HEK293 (cell line): ENCODE results near the gene NARF.

Experiments used
- GLI4 ChIP-seq: fragments of 450-650 bp; formaldehyde crosslinking; IDR thresholded peaks from 2 replicates; pipeline ENCODE4 v1.5.1; 2016; ENCODE audit warnings: missing biosample characterization, missing genetic modification characterization
- GLIS1 ChIP-seq: fragments of 450-650 bp; formaldehyde crosslinking; IDR thresholded peaks from 2 replicates; pipeline ENCODE4 v1.5.1; 2016; ENCODE audit warnings: missing biosample characterization, missing genetic modification characterization
- KLF8 ChIP-seq: fragments of 450-650 bp; formaldehyde crosslinking; IDR thresholded peaks from 2 replicates; pipeline ENCODE4 v1.5.1; 2016; ENCODE audit warnings: missing biosample characterization, missing genetic modification characterization
- OSR2 ChIP-seq: fragments of 450-650 bp; formaldehyde crosslinking; IDR thresholded peaks from 2 replicates; pipeline ENCODE4 v1.5.1; 2016; ENCODE audit warnings: missing biosample characterization, missing genetic modification characterization
- SCRT2 ChIP-seq: fragments of 450-650 bp; formaldehyde crosslinking; IDR thresholded peaks from 2 replicates; pipeline ENCODE4 v1.5.1; 2016; ENCODE audit warnings: missing biosample characterization, missing genetic modification characterization
- SP7 ChIP-seq: fragments of 450-650 bp; formaldehyde crosslinking; IDR thresholded peaks from 2 replicates; pipeline ENCODE4 v1.5.1; 2016; ENCODE audit warnings: missing biosample characterization, missing genetic modification characterization
- ZBTB20 ChIP-seq: fragments of 450-650 bp; formaldehyde crosslinking; IDR thresholded peaks from 2 replicates; pipeline ENCODE4 v1.5.1; 2016; ENCODE audit warnings: missing biosample characterization, missing genetic modification characterization
- ZFHX2 ChIP-seq: fragments of 450-650 bp; formaldehyde crosslinking; conservative IDR thresholded peaks from 2 replicates; pipeline ENCODE4 v1.5.1; 2016; ENCODE audit warnings: missing biosample characterization, missing genetic modification characterization
- ZNF248 ChIP-seq: fragments of 450-650 bp; formaldehyde crosslinking; IDR thresholded peaks from 2 replicates; pipeline ENCODE4 v1.5.1; 2017; ENCODE audit warnings: missing biosample characterization, missing genetic modification characterization
- ZNF274 ChIP-seq, 2 experiments: fragments of 200-500 bp in 1 of 2; fragments of 450-650 bp in 1 of 2; sonication (Bioruptor generic) in 1 of 2; formaldehyde crosslinking in 1 of 2; IDR thresholded peaks; 2 replicates each; pipeline versions ENCODE4 v1.5.1 to v1.6.1; 2014 to 2016; ENCODE audit warnings: borderline replicate concordance in 1 of 2, inconsistent platforms in 1 of 2, low read length in 1 of 2, missing biosample characterization in 1 of 2, missing genetic modification characterization in 1 of 2
- ZNF292 ChIP-seq: fragments of 450-650 bp; formaldehyde crosslinking; IDR thresholded peaks from 2 replicates; pipeline ENCODE4 v1.5.1; 2016; ENCODE audit warnings: low read depth, missing biosample characterization, missing genetic modification characterization, borderline replicate concordance
- ZNF354C ChIP-seq: fragments of 450-650 bp; formaldehyde crosslinking; IDR thresholded peaks from 2 replicates; pipeline ENCODE4 v1.5.1; 2016; ENCODE audit warnings: missing biosample characterization, missing genetic modification characterization, low read depth, borderline replicate concordance
- ZNF391 ChIP-seq: fragments of 450-650 bp; formaldehyde crosslinking; IDR thresholded peaks from 2 replicates; pipeline ENCODE4 v1.5.1; 2016; ENCODE audit warnings: low read depth, missing biosample characterization, missing genetic modification characterization, borderline replicate concordance
- ZNF473 ChIP-seq: fragments of 450-650 bp; formaldehyde crosslinking; IDR thresholded peaks from 2 replicates; pipeline ENCODE4 v1.5.1; 2017; ENCODE audit warnings: missing biosample characterization, missing genetic modification characterization
- ZNF596 ChIP-seq: fragments of 450-650 bp; IDR thresholded peaks from 2 replicates; pipeline ENCODE4 v1.5.0; 2018; ENCODE audit warnings: missing biosample characterization, mild to moderate bottlenecking, missing genetic modification characterization, moderate library complexity
- ZNF658 ChIP-seq: fragments of 450-650 bp; formaldehyde crosslinking; IDR thresholded peaks from 2 replicates; pipeline ENCODE4; 2016; ENCODE audit warnings: missing biosample characterization, missing genetic modification characterization
- ZNF660 ChIP-seq: fragments of 450-650 bp; IDR thresholded peaks from 2 replicates; pipeline ENCODE4 v1.5.1; 2018; ENCODE audit warnings: missing biosample characterization, mild to moderate bottlenecking, missing genetic modification characterization
- ZNF677 ChIP-seq: fragments of 450-650 bp; IDR thresholded peaks from 2 replicates; pipeline ENCODE4 v1.5.0; 2018; ENCODE audit warnings: missing biosample characterization, mild to moderate bottlenecking, missing genetic modification characterization, moderate library complexity
- ZNF76 ChIP-seq: fragments of 450-650 bp; formaldehyde crosslinking; IDR thresholded peaks from 2 replicates; pipeline ENCODE4; 2016; ENCODE audit warnings: low read depth, missing biosample characterization, missing genetic modification characterization, borderline replicate concordance
- ZNF837 ChIP-seq: fragments of 450-650 bp; formaldehyde crosslinking; IDR thresholded peaks from 2 replicates; pipeline ENCODE4 v1.5.1; 2016; ENCODE audit warnings: missing biosample characterization, missing genetic modification characterization
- ZSCAN23 ChIP-seq: fragments of 450-650 bp; formaldehyde crosslinking; IDR thresholded peaks from 2 replicates; pipeline ENCODE4 v1.5.1; 2016; ENCODE audit warnings: missing biosample characterization, missing genetic modification characterization
- ZXDB ChIP-seq: fragments of 450-650 bp; formaldehyde crosslinking; IDR thresholded peaks from 2 replicates; pipeline ENCODE4 v1.5.1; 2016; ENCODE audit warnings: missing biosample characterization, missing genetic modification characterization
- TF ChIP-seq, protein P1 (sequence below): fragments of 450-650 bp; formaldehyde crosslinking; IDR thresholded peaks from 2 replicates; pipeline ENCODE4 v1.5.1; 2017; ENCODE audit warnings: missing biosample characterization, missing genetic modification characterization
- TF ChIP-seq, protein P2 (sequence below): sonication (generic); formaldehyde crosslinking; IDR thresholded peaks from 2 replicates; pipeline ENCODE4 v1.8.1; 2022; ENCODE audit warnings: mild to moderate bottlenecking, moderate library complexity, missing genetic modification reagents
- TF ChIP-seq, protein P3 (sequence below): fragments of 450-650 bp; formaldehyde crosslinking; conservative IDR thresholded peaks from 2 replicates; pipeline ENCODE4 v1.5.1; 2016; ENCODE audit warnings: low read depth, missing biosample characterization, missing genetic modification characterization
- TF ChIP-seq, protein P4 (sequence below): fragments of 450-650 bp; formaldehyde crosslinking; optimal IDR thresholded peaks from 2 replicates; pipeline ENCODE3; 2016; ENCODE audit warnings: missing biosample characterization, mild to moderate bottlenecking, missing genetic modification characterization
- TF ChIP-seq, protein P5 (sequence below): fragments of 450-650 bp; formaldehyde crosslinking; IDR thresholded peaks from 2 replicates; pipeline ENCODE4 v1.5.1; 2016; ENCODE audit warnings: missing biosample characterization, missing genetic modification characterization, borderline replicate concordance
- TF ChIP-seq, protein P6 (sequence below): fragments of 450-650 bp; formaldehyde crosslinking; IDR thresholded peaks from 2 replicates; pipeline ENCODE4 v1.5.1; 2016; ENCODE audit warnings: missing biosample characterization, missing genetic modification characterization

The NARF gene

DNA sequence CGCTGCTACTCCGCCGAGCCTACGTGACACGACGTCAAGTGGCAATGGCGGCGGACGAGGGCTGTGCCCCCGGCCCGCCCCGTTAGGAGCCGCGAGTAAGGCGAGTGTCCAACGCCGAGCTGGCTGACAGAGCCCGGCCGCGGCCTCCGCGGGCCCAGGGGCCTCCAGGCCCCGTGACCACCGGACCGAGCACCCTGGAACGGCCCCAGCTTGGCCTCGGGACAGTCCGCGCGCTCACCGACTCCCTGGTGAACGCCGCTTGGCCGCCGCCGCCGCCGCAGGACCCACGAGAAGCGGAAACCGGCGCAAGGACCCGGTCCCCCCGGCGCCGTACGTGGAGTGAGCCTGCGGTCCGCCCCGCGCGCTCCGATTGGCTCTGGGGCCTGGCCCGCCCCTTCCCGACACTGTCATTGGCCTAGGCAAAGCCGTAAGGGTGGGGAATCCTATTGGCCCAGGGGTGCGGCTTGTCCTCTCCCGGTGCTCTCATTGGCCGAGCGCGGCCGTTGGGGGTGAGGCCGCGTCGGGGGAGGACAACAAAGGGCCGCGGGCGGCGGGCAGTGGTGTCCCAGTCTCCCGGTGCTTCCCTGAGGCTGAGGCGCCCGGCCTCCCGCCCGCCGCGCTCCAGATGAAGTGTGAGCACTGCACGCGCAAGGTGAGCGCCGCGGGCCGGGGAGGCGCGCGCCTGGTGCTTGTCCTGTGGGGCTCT, at the start of gene NARF (continued):
- TF ChIP-seq, protein P1, sequence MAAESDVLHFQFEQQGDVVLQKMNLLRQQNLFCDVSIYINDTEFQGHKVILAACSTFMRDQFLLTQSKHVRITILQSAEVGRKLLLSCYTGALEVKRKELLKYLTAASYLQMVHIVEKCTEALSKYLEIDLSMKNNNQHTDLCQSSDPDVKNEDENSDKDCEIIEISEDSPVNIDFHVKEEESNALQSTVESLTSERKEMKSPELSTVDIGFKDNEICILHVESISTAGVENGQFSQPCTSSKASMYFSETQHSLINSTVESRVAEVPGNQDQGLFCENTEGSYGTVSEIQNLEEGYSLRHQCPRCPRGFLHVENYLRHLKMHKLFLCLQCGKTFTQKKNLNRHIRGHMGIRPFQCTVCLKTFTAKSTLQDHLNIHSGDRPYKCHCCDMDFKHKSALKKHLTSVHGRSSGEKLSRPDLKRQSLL = peak; percentile 40; the same call in 1 of the 2 replicates
- TF ChIP-seq, protein P2, sequence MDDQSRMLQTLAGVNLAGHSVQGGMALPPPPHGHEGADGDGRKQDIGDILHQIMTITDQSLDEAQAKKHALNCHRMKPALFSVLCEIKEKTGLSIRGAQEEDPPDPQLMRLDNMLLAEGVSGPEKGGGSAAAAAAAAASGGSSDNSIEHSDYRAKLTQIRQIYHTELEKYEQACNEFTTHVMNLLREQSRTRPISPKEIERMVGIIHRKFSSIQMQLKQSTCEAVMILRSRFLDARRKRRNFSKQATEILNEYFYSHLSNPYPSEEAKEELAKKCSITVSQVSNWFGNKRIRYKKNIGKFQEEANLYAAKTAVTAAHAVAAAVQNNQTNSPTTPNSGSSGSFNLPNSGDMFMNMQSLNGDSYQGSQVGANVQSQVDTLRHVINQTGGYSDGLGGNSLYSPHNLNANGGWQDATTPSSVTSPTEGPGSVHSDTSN (CRISPR knock-in tag) = peak; percentile 76; the same call in 1 of the 2 replicates
- TF ChIP-seq ZNF473 (tag by site-specific recombination) (no peak), ZNF837 (tag by site-specific recombination) (no peak), SP7 (tag by site-specific recombination) (peak; percentile 70; the same call in 1 of the 2 replicates), ZSCAN23 (tag by site-specific recombination) (no peak), ZNF660 (tag by site-specific recombination) (0 out of 2 replicates have a peak, but pooled peaks have one; percentile 73), ZNF248 (tag by site-specific recombination) (no peak), SCRT2 (tag by site-specific recombination) (no peak), ZNF596 (tag by site-specific recombination) (no peak), ZNF354C (tag by site-specific recombination) (no peak), OSR2 (tag by site-specific recombination) (0 out of 2 replicates have a peak, but pooled peaks have one; percentile 6), ZFHX2 (tag by site-specific recombination) (no peak), KLF8 (tag by site-specific recombination) (peak; percentile 80), ZNF658 (tag by site-specific recombination) (no peak), ZNF76 (tag by site-specific recombination) (peak; percentile 70; the same call in 1 of the 2 replicates), GLI4 (no peak), ZXDB (tag by site-specific recombination) (peak; percentile 82), ZNF292 (tag by site-specific recombination) (no peak), ZNF274 (IDR thresholded peaks at IDR 0.05; ENCODE audit: low read length) (no peak), ZNF274 (tag by site-specific recombination; IDR thresholded peaks at IDR 0.05; ENCODE audit: borderline replicate concordance) (no peak), GLIS1 (peak; percentile 60), ZBTB20 (tag by site-specific recombination) (peak; percentile 64; the same call in 1 of the 2 replicates), ZNF677 (peak; percentile 24; the same call in 1 of the 2 replicates), ZNF391 (tag by site-specific recombination) (peak; percentile 77)
- TF ChIP-seq, protein P3, sequence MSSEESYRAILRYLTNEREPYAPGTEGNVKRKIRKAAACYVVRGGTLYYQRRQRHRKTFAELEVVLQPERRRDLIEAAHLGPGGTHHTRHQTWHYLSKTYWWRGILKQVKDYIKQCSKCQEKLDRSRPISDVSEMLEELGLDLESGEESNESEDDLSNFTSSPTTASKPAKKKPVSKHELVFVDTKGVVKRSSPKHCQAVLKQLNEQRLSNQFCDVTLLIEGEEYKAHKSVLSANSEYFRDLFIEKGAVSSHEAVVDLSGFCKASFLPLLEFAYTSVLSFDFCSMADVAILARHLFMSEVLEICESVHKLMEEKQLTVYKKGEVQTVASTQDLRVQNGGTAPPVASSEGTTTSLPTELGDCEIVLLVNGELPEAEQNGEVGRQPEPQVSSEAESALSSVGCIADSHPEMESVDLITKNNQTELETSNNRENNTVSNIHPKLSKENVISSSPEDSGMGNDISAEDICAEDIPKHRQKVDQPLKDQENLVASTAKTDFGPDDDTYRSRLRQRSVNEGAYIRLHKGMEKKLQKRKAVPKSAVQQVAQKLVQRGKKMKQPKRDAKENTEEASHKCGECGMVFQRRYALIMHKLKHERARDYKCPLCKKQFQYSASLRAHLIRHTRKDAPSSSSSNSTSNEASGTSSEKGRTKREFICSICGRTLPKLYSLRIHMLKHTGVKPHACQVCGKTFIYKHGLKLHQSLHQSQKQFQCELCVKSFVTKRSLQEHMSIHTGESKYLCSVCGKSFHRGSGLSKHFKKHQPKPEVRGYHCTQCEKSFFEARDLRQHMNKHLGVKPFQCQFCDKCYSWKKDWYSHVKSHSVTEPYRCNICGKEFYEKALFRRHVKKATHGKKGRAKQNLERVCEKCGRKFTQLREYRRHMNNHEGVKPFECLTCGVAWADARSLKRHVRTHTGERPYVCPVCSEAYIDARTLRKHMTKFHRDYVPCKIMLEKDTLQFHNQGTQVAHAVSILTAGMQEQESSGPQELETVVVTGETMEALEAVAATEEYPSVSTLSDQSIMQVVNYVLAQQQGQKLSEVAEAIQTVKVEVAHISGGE (tag by site-specific recombination) = peak; percentile 86
- TF ChIP-seq, protein P4, sequence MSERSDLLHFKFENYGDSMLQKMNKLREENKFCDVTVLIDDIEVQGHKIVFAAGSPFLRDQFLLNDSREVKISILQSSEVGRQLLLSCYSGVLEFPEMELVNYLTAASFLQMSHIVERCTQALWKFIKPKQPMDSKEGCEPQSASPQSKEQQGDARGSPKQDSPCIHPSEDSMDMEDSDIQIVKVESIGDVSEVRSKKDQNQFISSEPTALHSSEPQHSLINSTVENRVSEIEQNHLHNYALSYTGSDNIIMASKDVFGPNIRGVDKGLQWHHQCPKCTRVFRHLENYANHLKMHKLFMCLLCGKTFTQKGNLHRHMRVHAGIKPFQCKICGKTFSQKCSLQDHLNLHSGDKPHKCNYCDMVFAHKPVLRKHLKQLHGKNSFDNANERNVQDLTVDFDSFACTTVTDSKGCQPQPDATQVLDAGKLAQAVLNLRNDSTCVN (tag by site-specific recombination) = peak; percentile 84
- TF ChIP-seq, protein P5, sequence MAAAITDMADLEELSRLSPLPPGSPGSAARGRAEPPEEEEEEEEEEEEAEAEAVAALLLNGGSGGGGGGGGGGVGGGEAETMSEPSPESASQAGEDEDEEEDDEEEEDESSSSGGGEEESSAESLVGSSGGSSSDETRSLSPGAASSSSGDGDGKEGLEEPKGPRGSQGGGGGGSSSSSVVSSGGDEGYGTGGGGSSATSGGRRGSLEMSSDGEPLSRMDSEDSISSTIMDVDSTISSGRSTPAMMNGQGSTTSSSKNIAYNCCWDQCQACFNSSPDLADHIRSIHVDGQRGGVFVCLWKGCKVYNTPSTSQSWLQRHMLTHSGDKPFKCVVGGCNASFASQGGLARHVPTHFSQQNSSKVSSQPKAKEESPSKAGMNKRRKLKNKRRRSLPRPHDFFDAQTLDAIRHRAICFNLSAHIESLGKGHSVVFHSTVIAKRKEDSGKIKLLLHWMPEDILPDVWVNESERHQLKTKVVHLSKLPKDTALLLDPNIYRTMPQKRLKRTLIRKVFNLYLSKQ = no peak
- TF ChIP-seq, protein P6, sequence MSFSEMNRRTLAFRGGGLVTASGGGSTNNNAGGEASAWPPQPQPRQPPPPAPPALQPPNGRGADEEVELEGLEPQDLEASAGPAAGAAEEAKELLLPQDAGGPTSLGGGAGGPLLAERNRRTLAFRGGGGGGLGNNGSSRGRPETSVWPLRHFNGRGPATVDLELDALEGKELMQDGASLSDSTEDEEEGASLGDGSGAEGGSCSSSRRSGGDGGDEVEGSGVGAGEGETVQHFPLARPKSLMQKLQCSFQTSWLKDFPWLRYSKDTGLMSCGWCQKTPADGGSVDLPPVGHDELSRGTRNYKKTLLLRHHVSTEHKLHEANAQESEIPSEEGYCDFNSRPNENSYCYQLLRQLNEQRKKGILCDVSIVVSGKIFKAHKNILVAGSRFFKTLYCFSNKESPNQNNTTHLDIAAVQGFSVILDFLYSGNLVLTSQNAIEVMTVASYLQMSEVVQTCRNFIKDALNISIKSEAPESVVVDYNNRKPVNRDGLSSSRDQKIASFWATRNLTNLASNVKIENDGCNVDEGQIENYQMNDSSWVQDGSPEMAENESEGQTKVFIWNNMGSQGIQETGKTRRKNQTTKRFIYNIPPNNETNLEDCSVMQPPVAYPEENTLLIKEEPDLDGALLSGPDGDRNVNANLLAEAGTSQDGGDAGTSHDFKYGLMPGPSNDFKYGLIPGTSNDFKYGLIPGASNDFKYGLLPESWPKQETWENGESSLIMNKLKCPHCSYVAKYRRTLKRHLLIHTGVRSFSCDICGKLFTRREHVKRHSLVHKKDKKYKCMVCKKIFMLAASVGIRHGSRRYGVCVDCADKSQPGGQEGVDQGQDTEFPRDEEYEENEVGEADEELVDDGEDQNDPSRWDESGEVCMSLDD (tag by site-specific recombination) = no peak
